ENCODE results near the gene LHFPL3.

DNA sequence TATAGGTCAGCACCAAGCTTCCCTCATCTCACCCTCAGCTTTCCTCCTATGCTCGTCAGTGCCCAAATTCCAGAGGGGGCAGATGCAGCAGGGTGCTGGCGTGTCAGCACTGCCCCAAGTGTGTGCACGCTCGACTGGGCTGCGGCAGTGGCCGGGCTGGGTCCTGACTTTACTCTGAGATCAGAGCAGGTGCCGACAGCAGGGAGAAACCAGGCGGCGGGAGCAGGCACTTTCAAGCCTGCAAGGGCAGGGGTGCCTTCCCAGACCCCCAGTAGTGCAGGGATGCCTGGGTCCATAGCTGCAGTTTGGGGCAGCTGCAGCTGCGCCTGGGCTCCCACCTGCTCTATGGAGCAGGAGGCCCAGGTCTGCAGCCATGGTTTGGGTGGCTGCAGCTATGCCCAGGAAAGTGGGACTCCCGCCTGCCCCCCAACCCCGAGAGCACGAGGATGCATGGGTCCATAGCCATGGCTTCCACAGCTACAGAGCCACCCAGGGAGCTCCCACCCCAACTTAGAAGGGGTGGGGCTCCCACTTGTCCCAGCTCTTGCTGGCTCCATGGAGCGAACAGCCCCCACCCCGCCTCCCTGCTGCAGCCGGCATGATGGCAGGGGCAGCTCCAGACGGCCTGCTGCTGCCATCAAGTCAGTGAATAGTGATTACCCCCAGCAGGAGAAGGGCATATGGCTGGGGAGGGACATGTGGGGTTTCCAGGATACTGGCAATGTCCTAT, 486.4 kb downstream of the LHFPL3 start:
- TF ChIP-seq EZH2 (IDR thresholded peaks at IDR 0.05; ENCODE audit: insufficient read depth, poor library complexity, severe bottlenecking) (no peak), EZH2phosphoT487 (IDR thresholded peaks at IDR 0.05; ENCODE audit: insufficient read depth, low read depth) (no peak)

All from GM23248 (cell line).